Progenitor cell of endocrine pancreas (in vitro differentiated cells): ENCODE results near the gene BICRA. TPM values are rescaled to one million over a fixed set of nuclear protein-coding genes. Genes with fewer than 3 reads are reported as not detected.

ENCODE experiments used
- DNase-seq: peaks from one replicate; pipeline ENCODE4 v3.0.0; 2021; ENCODE audit warnings: low spot score; ENCODE audit not compliant: unreplicated experiment
- H3K27ac Mint-ChIP-seq: 2 replicates; pipeline ENCODE4 v1.8.0; 2021; ENCODE audit warnings: mild to moderate bottlenecking, moderate library complexity, mixed read lengths
- H3K27me3 Mint-ChIP-seq: 2 replicates; pipeline ENCODE4 v1.8.0; 2021; ENCODE audit warnings: mixed read lengths
- H3K36me3 Mint-ChIP-seq: 2 replicates; pipeline ENCODE4 v1.8.0; 2022; ENCODE audit warnings: mixed read lengths; ENCODE audit not compliant: insufficient read depth
- H3K4me1 Mint-ChIP-seq: 2 replicates; pipeline ENCODE4 v1.8.0; 2021; ENCODE audit warnings: low read depth, mixed read lengths
- H3K4me3 Mint-ChIP-seq: 2 replicates; pipeline ENCODE4 v1.8.0; 2021; ENCODE audit warnings: low read depth, mild to moderate bottlenecking, moderate library complexity, mixed read lengths
- H3K9me3 Mint-ChIP-seq: 2 replicates; pipeline ENCODE4 v1.8.0; 2021; ENCODE audit warnings: low read depth, mixed read lengths
- CTCF ChIP-seq: fragments of 200-600 bp; sonication (generic); IDR thresholded peaks from one replicate; pipeline ENCODE4 v1.5.0; 2021; ENCODE audit warnings: antibody characterized with exemption, mild to moderate bottlenecking; ENCODE audit not compliant: unreplicated experiment
- total RNA-seq: library from RNA; stranded (reverse); gene quantifications from 2 replicates; pipeline ENCODE4 v1.2.1, GENCODE V29; 2021

BICRA gene
- total RNA-seq, 1 donor from 2014 or later = 37.4 TPM

- no peaks in the 10 kb centered on the region for H3K9me3 Mint-ChIP-seq
- H3K4me3 Mint-ChIP-seq = no peak overlapping the region
- H3K4me1 Mint-ChIP-seq = no peaks in the 10 kb centered on the region
- peaks cover 16% of the 10 kb centered on the region for H3K36me3 Mint-ChIP-seq
- no peak for TF ChIP-seq CTCF
- no peak overlapping the region for H3K27ac Mint-ChIP-seq
- peaks cover 2% of the 10 kb centered on the region for H3K27me3 Mint-ChIP-seq
- DNase-seq = no peak
These were observed 93.0 kb downstream of the BICRA start for GRCh38 chr19:47701717-47702552.

- H3K9me3 Mint-ChIP-seq = no peaks in the 10 kb centered on the region
- H3K4me3 Mint-ChIP-seq = no peak overlapping the region
- H3K36me3 Mint-ChIP-seq = peaks cover 16% of the 10 kb centered on the region
- TF ChIP-seq CTCF = no peak
- H3K4me1 Mint-ChIP-seq = no peaks in the 10 kb centered on the region
- H3K27me3 Mint-ChIP-seq = peaks cover 8% of the 10 kb centered on the region
- no peak for DNase-seq
- no peak overlapping the region for H3K27ac Mint-ChIP-seq
These were observed 93.7 kb downstream of the BICRA start for GRCh38 chr19:47702671-47703070.

GRCh38 chr19:47703301-47703700 lies 94.4 kb downstream of the BICRA start:
- TF ChIP-seq CTCF = no peak
- peaks cover 8% of the 10 kb centered on the region for H3K27me3 Mint-ChIP-seq
- H3K4me3 Mint-ChIP-seq = no peak overlapping the region
- H3K36me3 Mint-ChIP-seq = peaks cover 16% of the 10 kb centered on the region
- no peak overlapping the region for H3K27ac Mint-ChIP-seq
- no peak for DNase-seq
- H3K4me1 Mint-ChIP-seq = no peaks in the 10 kb centered on the region
- no peaks in the 10 kb centered on the region for H3K9me3 Mint-ChIP-seq

GRCh38 chr19:47704024-47704423 lies 95.1 kb downstream of the BICRA start:
- no peak for TF ChIP-seq CTCF
- Mint-ChIP-seq H3K36me3 (peaks cover 16% of the 10 kb centered on the region), H3K27me3 (peaks cover 11% of the 10 kb centered on the region), H3K4me1 (no peaks in the 10 kb centered on the region), H3K27ac (no peak overlapping the region), H3K4me3 (no peak overlapping the region), H3K9me3 (no peaks in the 10 kb centered on the region)
- DNase-seq = no peak

- no peak for DNase-seq
- no peaks in the 10 kb centered on the region for H3K4me1 Mint-ChIP-seq
- no peak overlapping the region for H3K4me3 Mint-ChIP-seq
- H3K27ac Mint-ChIP-seq = no peak overlapping the region
- TF ChIP-seq CTCF = no peak
- H3K36me3 Mint-ChIP-seq = peaks cover 16% of the 10 kb centered on the region
- peaks cover 11% of the 10 kb centered on the region for H3K27me3 Mint-ChIP-seq
- no peaks in the 10 kb centered on the region for H3K9me3 Mint-ChIP-seq
These were observed 95.7 kb downstream of the BICRA start for GRCh38 chr19:47704656-47705055.
